GOT3 (cell line): ENCODE data around the gene RHCG.

Experiments used
- DNase-seq: peaks from one replicate; lab custom pipeline; 2025; ENCODE audit warnings: mixed read lengths; lab: John Stamatoyannopoulos, UW

RHCG gene

DNA sequence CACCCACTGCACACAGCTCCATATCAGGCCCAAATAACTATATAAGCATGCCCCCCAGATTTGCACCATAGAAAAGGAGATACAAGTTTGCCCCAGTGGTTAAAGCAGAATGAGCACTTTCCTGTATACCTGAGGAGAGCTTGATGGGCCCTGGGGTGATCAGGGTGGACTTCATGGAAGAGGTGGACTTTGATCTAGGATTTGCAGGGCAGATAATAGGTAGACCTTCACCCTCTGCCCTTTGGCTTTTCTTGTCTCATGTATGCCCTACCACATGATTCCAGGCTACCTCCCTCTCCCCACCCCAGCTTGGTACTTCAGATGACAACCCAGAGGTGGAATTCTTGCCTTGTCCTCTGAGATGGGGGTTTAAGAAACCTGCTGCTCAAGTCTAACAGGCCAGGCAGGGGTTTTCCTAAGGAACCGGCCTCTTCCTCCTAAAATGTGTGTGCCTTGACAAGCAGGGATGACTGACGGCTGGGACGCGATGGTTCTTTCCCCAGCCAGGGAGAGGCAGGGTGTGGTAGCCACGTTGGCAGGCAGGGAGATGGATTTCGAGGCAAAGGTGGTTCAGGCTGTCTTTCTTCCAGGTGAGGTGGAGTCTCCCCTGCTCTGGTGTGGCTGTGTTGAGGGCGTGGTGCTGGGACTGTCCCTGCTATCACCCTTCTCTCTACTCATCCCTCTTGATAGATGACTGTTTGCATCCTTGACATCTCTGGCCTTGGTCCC lies 6.6 kb upstream of the RHCG start:
- no peak for DNase-seq

DNA sequence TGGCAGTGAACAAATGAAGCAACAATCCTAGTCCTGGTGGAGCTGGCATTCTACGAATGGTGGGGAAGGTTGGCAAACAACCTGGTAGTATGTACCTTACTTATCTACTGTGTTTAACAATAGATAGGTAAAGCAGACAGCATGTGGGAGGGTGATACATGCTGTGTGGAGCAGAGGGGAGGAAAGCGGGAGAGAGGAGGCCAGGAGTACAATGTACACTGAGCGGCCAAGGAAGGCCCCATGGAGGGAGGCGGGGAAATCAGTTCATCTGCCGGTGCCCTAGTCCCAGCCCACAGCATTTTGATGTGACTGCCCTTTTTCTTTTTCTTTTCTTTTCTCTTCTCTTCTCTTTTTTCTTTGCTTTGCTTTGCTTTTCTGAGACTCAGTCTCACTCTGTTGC lies 5.3 kb upstream of the RHCG start:
- DNase-seq: no peak

DNA sequence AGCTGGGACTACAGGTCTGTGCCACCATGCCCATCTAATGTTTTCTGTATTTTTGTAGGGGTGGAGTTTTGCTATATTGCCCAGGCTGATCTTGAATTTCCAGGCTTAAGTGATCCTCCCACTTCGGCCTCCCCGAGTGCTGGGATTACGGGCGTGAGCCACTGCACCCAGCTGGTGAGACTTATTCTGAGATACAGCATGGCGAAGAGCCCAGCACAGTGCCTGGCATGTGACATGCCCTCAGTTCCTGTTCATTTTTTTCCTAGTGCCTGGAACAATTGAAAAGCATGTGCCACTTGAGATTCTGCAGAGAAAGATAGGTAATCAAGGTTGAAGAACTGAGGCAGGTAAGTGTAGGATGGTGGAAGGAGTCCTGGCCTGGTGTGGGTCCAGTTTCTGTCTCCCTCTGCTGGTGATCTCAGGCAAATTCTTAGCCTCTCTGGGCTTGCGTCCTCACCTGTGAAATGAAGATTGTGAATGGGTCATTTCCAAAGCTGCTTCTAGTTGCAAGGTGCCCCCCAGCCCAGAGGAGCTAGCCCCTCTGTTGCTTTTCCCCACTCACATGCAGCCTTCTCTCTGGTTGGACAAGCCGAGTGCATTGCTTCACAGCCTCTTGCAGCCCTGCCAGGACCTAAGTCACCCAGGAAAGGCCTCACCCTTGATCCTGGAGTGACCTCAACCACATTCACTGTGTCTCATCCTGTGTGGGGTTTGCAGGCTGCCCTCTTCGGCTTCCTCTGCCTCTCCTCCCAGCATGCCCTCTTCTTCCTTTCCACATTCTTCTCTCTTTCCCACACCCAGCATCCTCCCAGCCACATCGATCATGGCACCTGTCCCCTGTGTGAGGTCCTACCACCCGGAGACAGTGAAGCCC lies 4.3 kb upstream of the RHCG start:
- DNase-seq: no peak

GRCh38 chr15:89499156-89499555 lies 2.8 kb upstream of the RHCG start:
- DNase-seq: no peak

DNA sequence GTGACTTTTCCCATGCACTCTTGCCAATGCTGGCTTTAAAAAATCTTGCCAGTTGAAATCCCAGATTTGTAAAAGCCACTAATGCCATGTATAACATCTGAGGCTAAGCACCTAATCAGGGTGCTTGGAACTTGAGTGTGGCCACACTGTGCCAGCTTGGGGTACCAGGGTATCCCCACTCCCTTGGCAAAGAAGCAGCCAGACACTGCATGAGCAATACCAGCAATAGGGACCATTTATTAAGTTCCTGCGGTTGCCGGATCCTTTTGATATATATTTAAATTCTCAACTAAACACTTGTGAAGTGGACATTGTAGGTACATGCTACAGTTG lies 2.2 kb upstream of the RHCG start:
- no peak for DNase-seq

- DNase-seq: no peak
Measured at GRCh38 chr15:89497231-89497630, 848 bp upstream of the RHCG start.

DNA sequence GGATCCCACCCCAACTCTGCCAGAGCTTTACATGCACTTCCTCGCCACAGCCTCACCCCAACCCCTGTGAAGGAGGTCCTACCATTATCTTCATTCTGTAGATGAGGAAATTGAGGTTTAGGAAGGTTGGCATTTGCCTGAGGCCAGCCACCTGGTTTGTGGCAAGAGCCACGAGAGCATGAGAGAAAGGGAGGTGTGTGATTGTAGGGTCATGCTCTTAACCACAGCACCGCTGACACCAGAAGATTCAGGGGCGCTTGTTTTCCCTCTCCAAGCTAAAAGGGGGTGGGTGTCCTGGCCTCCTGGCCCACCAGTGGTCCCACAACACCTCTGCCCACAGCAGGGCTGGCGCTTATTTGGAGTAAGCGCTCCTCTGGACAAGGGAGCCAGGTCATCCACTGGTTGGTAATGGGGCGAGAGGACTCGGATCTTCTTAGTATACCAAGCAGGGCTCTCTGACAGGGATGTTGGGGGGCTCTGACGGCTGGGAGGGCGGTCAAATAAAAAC lies 691 bp downstream of the RHCG start:
- no peak for DNase-seq

DNA sequence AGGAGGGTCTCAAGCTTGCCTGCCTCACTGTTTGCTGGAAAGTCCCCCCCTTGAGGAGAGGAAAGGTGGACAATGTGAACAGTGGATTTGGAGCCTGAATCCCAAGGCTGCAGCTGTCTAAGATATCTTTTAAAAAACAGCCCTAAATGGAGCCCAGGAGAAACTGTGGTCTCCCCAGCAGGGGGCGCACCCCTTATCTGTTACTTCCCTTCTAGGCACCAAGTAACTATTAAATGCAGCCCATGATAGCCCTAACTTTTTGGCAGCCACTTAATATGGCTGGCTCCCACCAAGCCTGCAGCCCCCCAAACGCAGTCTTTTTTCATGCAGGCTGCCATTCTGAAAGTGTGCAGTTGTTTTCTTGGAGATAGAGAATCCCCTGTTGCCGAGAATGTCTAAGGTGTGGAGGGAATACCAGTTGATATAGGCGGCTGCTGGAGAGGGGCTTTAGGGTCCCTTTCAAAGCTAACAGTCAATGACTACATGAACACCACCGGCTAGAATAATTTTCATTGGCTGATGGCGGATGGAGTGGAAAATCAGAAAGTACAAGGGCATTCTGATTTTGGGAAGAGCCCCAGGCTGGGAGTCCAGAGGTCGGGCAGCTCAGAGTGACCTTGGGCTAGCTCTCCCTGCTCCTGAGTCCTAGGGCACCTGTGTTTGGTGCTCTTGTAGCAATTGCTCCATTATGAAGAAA lies 1.3 kb downstream of the RHCG start:
- no peak for DNase-seq

DNA sequence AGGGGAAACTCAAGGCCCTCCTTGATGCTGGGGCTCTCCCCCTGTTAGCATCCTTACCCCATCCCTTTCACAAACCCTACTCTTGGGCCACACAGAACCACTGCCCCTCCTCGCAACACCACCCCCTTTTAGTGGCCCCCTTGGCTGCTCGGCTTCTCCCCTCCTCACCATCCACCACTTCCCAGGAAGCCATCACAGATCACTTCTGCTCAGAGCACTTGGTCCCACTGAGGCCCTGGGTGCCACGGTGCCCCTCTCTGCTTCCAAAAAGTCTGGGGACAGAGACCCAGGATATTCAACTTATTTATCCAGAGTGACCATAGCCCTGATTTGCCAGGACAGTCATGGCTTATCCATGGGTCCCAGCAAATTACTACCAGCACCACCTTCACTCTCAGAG lies 2.4 kb downstream of the RHCG start:
- no peak for DNase-seq

GRCh38 chr15:89492934-89493631 lies 3.3 kb downstream of the RHCG start:
- no peak for DNase-seq

DNA sequence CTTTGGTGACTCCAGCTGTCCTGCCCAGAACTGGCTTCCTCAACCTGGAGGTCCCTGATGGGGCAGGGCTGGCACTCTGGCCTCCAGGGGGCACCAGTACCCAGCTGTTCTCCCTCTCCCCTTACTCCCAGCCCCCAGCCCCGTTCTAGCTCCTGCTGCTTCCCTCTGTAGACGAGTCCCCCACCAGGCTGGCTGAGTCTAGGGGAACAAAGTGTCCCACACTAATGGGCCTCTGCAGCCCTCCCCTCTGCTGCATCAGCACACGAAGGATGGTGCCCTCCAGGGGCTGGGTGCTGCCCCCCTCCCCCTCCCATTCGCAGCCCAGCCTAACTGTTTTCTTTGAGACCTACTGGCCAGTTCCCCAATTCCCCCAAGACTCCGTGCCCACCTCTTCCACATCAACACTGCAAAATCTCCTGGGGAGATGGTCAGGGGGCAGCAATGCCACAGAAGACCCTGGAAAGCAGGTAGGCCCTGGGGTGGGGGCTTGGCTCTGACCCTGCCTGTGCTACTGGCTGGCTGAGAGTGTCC lies 4.2 kb downstream of the RHCG start:
- DNase-seq: no peak

GRCh38 chr15:89490814-89491315 lies 5.5 kb downstream of the RHCG start:
- DNase-seq: no peak

- DNase-seq: no peak
Measured at GRCh38 chr15:89490081-89490813, 6.1 kb downstream of the RHCG start.

DNA sequence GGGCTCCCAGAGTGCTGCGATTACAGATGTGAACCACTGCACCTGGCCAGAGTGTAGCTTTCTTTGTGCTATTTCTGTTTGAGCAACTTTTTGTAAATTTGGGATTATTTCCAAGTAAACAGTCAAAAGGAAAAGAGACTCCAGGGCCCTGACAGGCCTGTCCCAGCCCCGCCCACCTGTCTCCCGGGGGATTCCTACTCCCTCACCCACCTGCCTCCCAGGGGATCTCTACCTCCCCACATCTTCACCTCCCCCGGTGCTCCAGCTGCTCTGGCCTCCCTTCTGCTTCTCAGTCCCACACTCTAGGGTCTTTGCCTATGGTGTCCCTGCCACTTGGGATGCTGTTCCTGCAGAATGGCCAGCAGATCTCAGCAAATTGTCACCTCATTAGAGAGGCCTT lies 7.0 kb downstream of the RHCG start:
- no peak for DNase-seq

DNA sequence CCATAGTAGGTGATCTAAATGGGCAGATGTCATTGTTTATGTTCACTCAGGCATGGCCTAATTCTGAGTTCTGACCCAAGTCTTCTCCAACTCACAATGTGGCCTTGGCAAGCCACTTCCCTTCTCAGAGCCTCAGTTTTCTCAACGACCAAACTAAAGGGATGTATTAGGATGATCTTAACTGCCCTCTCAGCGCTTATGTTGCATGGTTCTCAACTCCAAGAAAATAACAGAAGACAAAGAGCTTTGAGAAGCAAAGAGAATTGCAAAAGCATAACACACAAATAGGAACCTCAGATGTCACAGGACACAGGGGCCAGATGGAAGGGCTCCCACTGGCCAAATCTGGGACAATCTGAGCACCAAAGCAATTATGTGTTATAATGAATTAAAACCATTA lies 8.6 kb downstream of the RHCG start:
- DNase-seq: no peak

DNA sequence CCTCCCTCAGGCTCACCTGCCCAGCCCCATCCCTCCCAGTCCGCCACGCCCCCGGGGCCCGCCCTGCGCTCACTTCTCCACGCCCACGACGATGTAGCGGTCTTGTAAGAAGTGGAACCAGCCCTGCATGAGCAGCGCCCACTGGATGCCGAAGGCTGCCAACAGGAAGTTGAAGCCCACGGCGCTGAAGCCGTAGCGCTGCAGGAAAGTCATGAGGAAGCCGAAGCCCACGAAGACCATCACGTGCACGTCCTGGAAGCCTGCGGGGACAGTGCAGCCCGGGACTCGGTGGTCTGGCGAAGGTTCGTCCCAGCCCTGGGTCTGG lies 9.7 kb downstream of the RHCG start:
- no peak for DNase-seq

GRCh38 chr15:89483079-89483478 lies 13.3 kb downstream of the RHCG start:
- no peak for DNase-seq

- DNase-seq: no peak
Measured at GRCh38 chr15:89482139-89482538, 14.2 kb downstream of the RHCG start.

DNA sequence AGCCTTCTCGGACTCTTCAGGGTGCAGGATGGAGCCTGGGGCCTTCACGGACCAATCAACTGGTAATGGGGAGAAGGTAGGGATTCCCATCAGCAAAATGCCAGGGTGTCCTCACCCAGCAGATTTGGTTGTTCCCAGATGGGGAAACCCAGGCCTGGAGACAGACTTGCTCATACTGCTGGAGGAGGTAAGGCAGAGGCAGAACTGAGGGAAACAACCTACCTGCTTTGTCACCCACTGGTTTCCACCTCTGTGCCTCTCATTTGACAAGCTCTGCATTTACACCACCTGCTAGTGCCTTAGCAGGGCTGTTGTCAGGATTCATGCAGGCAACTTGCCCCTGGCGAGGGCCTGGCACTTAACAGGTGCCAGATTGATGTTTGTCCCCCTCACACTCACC lies 15.9 kb downstream of the RHCG start:
- DNase-seq: no peak

GRCh38 chr15:89479173-89479572 lies 17.2 kb downstream of the RHCG start:
- DNase-seq: no peak
